ENCODE measurements around the gene IL10RB. TPM values are rescaled to one million over a fixed set of nuclear protein-coding genes. Genes with fewer than 3 reads are reported as not detected.

The IL10RB gene
- 10 to 100 TPM; 37.2 to 40.6 TPM for total RNA-seq

GRCh38 chr21:33266050-33266788 lies at the start of gene IL10RB:
TSS of gene IL10RB (plus strand) at chr21:33266367. CDS start at chr21:33266466, 99 bp downstream.

GRCh38 chr21:33229784-33230544 lies 36.2 kb upstream of the IL10RB start, which contains the start of gene IFNAR2:
TSS of gene IFNAR2 (plus strand) at chr21:33229938. CDS start at chr21:33241923, 11,985 bp downstream.

GRCh38 chr21:33324291-33325221 lies 58.4 kb downstream of the IL10RB start, which contains the start of gene IFNAR1:
TSS of gene IFNAR1 (plus strand) at chr21:33324970. CDS start at chr21:33325056, 86 bp downstream.

Other genes starting within 250 kb of the IL10RB start
- gene OLIG2, start 240.4 kb upstream of the IL10RB start, total RNA-seq, result not detected
- not detected for gene OLIG1, start 196.2 kb upstream of the IL10RB start, total RNA-seq
- gene IFNAR2, start 36.4 kb upstream of the IL10RB start, total RNA-seq, result 10 to 100 TPM; 72.9 to 76.8 TPM
- gene IFNAR1, start 58.6 kb downstream of the IL10RB start, total RNA-seq, result 10 to 100 TPM; 46.3 to 49.6 TPM
- gene IFNGR2, start 137.0 kb downstream of the IL10RB start, total RNA-seq, result 10 to 100 TPM; 17.5 to 18.3 TPM
- 10 to 100 TPM; 33.7 to 36.5 TPM for gene TMEM50B, start 213.6 kb downstream of the IL10RB start, total RNA-seq
- under 1 TPM; 0.58 to 0.63 TPM for gene DNAJC28, start 225.3 kb downstream of the IL10RB start, total RNA-seq